ENCODE measurements around the gene SMIM43.
"Not testable (repeated sequence)": the region's sequence is repeated elsewhere in the genome, so short reads cannot be mapped to it uniquely, and the experiment has no call there.

SMIM43 gene

DNA sequence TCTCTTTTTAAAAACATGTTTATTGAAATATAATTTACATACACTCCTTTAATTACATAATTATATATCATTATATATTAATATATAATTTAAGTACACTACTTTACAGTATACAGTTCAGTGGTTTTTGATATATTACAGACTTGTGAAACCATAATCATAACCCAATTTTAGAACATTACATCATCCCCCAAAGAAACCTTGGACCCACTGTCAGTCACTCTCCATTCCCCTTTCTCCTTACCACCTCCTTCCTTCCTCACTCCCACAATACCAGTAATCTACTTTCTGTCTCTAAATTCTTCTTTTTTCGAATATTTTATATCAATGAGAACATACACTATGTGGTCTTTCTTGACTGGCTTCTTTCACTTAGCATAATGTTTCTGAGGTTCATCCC is 18.2 kb upstream of the SMIM43 start:
- DNase-seq (ENCODE audit: low read depth): no peak

DNA sequence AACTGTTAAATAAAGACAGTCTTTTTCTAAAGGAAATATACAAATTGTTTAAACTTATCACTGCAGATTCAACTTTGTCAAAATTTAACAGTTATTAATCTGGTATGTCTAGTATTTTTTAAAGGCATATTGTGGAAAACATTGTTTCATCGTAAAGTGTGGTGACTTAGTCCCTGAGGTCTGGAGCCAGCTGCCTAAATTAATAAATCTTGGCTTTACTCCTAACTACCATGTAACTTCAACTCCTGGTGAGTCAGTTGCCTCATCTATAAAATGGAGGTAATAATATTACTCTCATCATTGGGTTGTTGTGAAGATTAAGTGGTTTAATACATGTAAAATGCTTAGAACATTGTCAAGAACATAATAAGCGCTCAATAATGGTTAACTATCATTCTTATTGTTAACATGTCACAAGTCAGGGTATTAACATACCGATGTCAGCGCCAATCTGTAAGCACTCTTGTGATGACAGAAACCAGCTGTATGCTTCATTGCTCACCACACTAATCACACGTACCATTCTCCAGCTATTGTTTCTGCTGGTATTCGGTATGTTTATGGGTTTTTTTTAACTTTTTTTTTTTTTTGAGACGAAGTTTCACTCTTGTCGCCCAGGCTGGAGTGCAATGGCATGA is 14.1 kb upstream of the SMIM43 start:
- DNase-seq (ENCODE audit: low read depth): no peak

GRCh38 chr4:121777625-121778024 is 12.7 kb upstream of the SMIM43 start:
- DNase-seq (ENCODE audit: low read depth): no peak

GRCh38 chr4:121776610-121777401 is 11.8 kb upstream of the SMIM43 start:
- DNase-seq (ENCODE audit: low read depth): no peak

- DNase-seq (ENCODE audit: low read depth): no peak
Observed at GRCh38 chr4:121773883-121774282, 8.9 kb upstream of the SMIM43 start.

- DNase-seq (ENCODE audit: low read depth): no peak
Observed at GRCh38 chr4:121771869-121772268, 6.9 kb upstream of the SMIM43 start.

DNA sequence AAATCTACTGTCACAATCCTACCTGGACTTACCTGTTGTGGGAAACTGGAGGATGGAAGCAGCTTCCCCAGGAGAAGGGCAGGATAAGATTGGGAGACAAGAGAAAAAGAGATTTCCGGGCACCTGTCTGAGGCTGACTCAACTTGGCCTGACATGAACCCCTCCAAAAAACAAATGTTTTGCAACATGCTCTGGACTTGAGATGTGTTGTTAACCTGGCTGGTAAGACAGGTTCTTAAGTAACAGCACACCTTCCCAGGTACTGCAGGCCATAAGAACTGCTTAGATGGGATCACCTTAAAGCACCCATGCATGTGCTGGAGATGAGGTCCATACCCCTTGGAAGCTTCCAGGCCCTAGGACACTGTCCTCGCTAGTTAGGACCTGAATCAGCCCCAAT is 4.4 kb upstream of the SMIM43 start:
- no peak for DNase-seq (ENCODE audit: low read depth)

DNA sequence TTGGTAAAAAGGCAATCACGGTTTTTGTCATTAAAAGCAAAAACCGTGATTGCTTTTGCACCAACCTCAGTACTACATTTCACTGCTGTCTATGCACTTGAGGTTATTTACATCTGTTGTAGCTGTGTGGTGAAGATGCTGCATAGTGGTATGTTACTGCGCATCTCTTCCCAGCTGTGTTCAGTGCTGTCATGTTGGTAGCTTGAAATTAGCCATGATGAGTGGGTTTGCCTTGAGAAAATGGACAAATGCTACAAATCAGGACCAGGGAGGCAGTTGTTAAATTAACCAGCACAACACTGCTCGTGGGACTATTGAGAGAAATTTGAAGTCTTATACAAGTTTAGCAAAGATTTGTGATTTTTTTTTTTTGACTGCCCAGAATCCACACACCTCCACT is 2.2 kb upstream of the SMIM43 start:
- no peak for DNase-seq (ENCODE audit: low read depth)

DNA sequence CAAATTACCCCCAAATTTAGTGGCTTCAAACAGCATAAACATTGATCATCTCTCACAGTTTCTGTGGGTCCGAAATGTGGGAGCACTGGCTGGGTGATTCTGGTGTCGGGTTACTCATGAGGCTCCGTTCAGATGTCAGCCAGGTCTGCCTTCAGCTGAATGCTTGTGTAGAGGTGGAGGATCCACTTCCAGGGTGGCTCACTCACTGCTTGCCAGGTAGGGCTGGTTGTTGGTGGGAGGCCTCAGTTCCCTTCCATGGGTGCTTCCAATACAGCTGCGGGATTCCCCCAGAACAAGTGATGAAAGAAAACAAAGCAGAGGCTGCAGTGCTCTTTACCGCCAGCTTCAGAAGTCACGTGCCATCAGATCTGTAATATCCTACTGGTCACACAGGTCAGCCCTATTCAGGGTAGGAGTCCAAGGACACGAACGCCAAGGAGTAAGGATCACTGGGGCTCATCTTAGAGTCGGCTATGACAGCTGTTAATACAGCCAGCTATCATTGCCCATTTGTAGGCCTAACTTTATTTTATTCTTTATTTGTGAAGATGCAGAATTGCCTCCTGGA is 1.1 kb upstream of the SMIM43 start:
- DNase-seq (ENCODE audit: low read depth): no peak

DNA sequence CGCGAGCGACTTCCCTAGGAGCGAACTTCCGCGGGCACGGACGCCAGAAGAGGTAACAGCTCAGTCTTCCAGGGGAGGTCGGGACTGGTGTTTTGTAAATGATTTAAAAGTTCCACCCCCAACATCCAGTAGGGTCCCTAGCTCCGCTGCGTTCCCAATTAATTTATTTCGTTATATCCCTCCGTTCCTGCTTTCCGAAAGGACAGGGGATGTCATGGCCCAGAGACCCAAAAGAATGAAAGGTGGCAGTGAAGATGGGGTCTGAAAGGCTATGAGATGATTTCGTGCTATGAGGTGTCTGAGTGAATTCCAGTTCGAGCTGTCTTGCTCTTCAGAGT is 373 bp upstream of the SMIM43 start:
- no peak for DNase-seq (ENCODE audit: low read depth)

DNA sequence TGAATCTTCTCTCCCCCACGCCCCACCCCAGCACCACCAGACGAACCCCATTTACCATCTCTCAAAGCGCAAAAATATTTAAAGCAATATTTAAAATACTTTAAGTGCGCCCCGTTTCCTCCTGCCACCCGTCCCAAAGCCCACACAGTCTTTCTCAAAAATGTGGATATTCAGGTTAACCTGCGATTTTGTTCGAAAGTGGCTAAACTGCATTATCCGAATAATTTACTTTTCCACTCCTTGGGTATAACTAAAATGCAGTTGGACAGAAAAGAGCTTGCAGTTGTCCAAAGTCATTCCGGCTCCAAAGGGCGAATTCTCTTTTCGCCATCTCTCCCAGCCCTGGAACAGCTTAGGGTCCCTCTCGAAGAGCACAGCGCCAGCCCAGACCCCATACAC is 662 bp downstream of the SMIM43 start:
- no peak for DNase-seq (ENCODE audit: low read depth)

DNA sequence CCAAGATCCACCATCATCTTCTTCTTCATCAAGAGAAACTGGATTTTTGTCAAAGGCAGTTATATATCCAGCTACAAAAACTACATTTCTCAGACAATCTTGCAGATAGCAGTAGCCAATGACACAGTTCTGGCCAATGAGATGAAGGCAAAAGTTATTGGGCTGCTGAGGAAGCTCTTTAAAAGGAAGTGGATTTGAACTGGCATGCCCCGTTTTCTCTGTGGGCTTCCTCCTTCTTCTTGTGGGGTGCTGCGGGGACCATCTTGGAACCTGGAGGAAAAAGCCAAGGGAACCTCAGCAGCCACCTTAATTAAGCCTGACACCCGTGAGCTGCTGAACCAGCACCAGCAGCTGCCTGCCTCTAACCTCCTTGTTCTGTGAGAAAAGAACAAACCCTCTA is 4.8 kb downstream of the SMIM43 start:
- DNase-seq (ENCODE audit: low read depth): no peak

DNA sequence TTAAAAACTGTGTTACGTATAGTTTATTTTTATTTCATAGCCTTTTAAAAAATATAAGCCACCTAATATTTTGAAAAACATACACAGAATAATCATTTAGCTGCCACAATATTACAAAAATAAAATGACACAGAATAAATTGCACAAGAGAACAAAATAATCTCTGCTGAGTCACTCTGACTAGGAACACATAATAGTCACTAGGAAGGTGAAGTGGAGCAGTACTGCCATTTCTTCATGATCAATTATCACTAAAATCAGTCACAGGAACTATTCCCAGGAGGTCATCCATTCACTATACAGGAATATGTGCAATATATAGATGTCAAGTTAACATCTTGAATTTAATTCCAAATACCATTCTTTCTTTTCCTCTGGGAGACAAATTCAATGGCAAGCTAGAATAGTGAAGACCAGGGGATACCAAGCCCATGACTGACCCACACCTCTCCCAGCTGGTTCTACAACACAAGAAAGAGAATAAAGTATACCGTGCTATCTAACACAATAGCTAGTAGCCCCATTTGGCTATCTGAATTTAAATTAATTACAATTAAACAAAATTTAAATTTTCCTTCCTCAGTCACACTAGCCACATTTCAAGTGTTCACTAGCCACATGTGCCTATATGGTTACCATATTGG is 5.9 kb downstream of the SMIM43 start:
- DNase-seq (ENCODE audit: low read depth): no peak

DNA sequence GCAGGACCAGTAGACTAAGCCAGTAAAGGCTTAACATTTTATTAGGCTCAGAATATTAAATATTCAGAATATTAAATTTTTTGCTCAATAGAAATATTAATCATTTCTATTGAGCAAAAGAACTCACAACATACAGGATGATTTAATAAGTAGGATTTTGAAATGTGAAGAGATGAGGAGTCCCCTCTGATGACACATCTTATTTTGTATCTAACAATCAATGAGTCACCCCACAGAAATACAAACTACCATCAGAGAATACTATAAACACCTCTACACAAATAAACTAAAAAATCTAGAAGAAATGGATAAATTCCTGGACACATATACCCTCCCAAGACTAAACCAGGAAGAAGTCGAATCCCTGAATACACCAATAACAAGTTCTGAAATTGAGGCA is 12.8 kb downstream of the SMIM43 start:
- DNase-seq (ENCODE audit: low read depth): not testable (repeated sequence)

- DNase-seq (ENCODE audit: low read depth): no peak
Observed at GRCh38 chr4:121749225-121749624, 15.7 kb downstream of the SMIM43 start.

- no peak for DNase-seq (ENCODE audit: low read depth)
Observed at GRCh38 chr4:121742794-121743193, 22.2 kb downstream of the SMIM43 start.

DNA sequence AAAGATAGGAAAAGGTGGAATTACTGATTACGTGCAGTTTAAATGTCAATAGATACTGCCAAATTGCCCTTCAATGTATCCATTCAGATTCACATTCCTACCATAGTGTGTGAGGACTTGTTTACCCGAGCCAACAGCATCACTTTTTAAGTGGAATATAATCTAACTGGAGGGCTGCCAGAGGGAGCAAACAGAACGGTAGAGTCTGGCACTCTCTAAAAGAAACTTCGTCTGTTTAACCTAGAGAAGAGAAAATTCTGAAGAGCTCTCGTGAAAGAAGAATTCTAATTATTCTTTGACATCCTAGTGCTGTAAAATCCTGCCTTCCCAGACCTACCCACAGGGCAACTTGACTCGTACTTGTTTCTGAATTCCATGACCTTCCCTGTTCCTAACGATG is 23.2 kb downstream of the SMIM43 start:
- DNase-seq (ENCODE audit: low read depth): no peak

GRCh38 chr4:121740796-121741409 is 24.1 kb downstream of the SMIM43 start:
- DNase-seq (ENCODE audit: low read depth): no peak

- no peak for DNase-seq (ENCODE audit: low read depth)
Observed at GRCh38 chr4:121739575-121739974, 25.4 kb downstream of the SMIM43 start.

DNA sequence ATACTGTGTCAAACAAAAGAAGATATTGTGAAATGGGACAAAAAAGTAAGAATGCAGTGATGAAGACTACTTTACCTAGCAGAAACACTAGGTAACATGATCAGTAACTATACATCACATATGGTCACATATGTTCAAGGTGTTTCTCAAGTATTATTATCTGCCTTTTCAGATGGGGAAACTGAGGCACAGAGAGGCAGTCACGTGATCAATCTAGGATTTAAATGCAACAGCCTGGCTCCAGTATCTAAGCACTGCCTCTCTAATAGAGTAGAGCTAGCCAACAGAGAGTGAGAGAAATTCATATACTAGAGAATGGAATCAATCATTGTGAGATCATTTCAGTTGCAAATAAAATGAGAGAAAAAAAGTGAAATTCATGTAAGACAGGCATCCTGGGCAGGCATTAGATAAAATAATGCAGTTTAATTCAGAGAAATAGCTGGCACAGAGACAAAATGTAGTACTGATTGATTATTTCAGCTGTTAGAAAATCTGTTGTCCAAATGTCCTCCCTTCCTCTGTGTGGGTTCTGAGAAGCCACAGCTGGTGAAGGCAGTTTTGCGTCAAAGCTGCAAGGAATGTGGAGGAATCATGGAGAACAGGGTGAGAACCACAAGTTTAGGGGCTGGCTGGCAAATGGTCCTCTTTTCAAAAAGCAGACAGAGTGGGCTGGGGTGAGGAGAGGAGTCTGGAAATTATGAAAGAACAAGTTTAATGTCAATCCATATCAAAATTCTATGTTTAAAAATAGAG is 26.0 kb downstream of the SMIM43 start:
- DNase-seq (ENCODE audit: low read depth): no peak

- no peak for DNase-seq (ENCODE audit: low read depth)
Observed at GRCh38 chr4:121737846-121738554, 27.0 kb downstream of the SMIM43 start.
